Fibroblast of the conjunctiva (primary cell): ENCODE results near the gene NEUROG1.

Source experiments
- DNase-seq: peaks from one replicate; pipeline ENCODE4 v3.0.0-alpha.2; 2010; ENCODE audit warnings: low read depth

The NEUROG1 gene, protein sequence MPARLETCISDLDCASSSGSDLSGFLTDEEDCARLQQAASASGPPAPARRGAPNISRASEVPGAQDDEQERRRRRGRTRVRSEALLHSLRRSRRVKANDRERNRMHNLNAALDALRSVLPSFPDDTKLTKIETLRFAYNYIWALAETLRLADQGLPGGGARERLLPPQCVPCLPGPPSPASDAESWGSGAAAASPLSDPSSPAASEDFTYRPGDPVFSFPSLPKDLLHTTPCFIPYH

GRCh38 chr5:135535820-135536801 lies at the start of gene NEUROG1:
NEUROG1 (minus strand) TSS chr5:135535964; CDS start chr5:135535690, 274 bp downstream.
- no peak for DNase-seq

DNA sequence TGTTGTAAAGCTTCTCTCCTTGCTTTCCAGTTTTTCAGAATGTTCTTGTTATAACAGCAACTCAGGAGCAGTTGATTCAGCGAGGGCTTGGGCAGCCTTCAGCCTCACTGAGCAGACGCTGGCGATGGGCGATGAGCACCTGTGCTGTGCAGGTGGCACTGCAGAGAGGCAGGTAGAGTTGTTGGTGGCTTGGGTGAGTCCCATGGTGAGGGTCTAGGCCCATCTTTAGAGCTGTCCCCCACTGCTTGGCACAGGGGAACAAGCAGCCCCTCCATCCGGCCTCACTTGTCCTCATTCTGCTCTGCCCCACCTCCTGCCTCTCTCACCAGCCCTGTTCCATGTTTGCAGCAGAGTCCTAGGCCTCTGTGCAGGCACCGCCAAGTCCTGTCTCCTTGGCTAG lies 49.2 kb upstream of the NEUROG1 start:
- no peak for DNase-seq

DNA sequence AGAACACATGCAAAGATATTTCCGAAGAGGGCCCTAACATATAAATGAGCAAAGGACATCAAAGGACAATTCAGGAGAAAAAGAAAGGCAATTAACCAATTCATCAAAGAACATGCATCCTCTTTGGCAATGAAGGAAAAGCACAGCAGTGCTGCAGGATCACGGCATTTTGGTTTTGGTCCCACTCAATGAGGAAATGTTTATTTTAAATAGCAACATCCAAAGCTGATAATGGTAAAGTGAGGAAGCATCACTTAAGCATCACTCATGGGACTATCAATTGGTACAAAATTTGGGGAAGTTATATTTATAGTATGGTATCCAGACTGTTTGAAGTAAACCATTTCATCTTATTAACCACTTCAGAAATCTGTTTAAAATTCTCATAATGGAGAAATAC lies 48.5 kb upstream of the NEUROG1 start:
- no peak for DNase-seq

DNA sequence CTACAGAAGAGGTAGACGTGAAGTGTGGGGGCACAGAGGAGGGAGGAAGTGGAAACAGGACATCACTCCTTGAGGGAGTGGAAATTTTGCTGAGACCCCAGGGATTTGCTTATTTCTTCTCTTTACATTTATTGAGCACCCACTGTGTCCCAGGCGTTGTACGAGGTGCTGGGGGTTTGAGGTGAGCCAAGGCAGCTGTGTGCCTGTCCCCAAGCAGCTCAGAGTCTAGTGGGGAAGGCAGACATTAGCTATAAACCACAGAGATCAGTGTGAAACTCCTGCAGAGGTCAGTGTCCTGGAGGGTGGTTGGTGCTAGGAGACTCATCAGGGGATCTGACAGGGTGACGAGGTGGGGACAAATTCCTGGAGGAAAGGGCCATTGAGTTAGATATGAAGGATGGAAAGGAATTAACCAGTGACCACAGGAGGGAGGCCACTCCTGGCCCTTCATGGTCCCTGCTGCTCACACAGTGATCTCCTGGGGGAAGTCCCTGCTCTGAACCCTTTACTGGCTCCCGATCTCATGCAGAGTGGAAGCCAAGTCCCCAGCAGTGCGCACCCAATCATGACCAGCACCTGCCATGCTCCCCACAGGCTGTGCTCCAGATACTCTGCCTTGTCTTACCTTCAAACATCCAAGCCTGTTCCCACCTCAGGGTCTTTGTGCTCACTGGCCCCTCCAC lies 46.5 kb upstream of the NEUROG1 start:
- DNase-seq, result no peak

GRCh38 chr5:135578685-135579341 lies 43.0 kb upstream of the NEUROG1 start, which contains the start of gene CXCL14:
CXCL14 (minus strand) TSS chr5:135578991; CDS start chr5:135578778, 213 bp downstream.
- peak; percentile 12 for DNase-seq

DNA sequence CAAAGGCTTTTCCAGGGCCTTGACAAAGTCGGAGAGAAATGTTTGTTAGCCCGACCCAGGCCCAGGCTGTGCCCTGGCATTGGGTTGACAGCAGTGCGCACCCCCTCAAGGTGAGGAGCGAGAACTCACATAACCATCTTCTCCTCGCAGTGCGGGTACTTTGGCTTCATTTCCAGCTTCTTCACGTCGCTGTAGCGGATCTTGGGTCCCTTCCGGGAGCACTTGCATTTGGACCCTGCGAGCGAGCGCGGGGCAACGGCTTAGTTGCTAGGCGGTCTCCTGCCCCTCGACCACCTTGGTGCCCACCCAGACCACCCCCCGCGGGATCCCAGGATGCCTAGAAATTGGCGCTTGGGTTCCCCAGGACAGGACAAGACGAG lies 42.5 kb upstream of the NEUROG1 start:
- no peak for DNase-seq

- no peak for DNase-seq
Observed at GRCh38 chr5:135577421-135577820, 41.7 kb upstream of the NEUROG1 start.

- no peak for DNase-seq
Observed at GRCh38 chr5:135576075-135576599, 40.4 kb upstream of the NEUROG1 start.

DNA sequence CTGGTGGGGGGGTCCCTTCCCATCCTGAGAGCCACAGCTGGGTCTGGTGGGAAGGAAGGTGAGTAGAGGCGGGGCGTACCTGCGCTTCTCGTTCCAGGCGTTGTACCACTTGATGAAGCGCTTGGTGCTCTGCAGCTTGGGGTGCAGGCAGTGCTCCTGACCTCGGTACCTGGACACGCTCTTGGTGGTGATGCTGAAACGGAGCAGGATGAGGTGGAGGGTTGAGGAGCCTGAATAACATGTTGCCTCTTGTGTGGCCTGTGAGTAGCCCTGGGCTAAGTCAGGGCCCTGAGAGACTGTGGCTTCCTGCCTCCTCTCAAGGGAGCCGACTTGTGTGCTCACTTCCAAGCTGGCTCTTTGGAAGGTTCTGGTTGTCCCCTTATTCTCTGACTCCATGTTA lies 38.7 kb upstream of the NEUROG1 start:
- DNase-seq, result no peak

GRCh38 chr5:135571902-135572301 lies 36.1 kb upstream of the NEUROG1 start:
- DNase-seq, result no peak

DNA sequence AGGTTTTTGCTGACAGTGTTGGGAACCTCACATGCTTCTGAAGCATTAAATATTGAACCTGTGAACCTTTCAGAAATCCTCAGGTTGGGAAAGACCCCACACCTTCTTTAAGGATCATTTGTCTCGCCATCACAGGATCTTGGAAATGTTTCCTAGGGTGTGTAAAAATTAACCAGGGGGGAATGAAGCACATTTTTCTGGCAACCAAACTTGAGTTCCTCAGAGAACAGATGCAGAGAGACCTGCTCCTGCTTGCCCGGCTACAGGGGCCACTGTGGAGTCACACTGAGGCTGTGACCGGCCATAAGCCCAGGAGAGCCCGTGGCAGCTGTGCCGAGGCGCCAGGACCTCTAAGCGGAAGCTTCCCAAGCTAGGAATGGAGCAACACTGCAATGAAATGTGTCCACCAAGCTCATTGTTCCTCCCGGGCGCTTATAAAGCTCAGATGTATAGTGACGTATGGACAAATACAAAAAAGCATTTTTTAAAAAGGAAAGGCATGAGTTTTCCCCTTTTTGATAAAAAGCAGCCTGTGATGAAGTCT lies 35.4 kb upstream of the NEUROG1 start:
- no peak for DNase-seq

DNA sequence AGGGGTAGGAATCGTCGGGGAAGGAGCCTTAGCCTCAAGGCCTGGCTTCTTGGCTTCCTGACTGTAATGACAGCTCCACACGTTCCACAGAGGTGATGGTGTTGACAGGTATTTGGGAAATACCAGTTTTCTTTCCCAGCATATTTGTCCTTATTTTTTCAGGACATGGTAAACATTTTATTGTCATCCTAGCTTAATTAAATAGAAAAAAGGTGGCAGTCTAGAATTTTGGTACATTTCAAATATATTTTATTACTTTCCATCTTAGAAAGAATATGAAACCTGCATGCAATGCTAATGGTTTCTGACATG lies 34.6 kb upstream of the NEUROG1 start:
- DNase-seq, result no peak

DNA sequence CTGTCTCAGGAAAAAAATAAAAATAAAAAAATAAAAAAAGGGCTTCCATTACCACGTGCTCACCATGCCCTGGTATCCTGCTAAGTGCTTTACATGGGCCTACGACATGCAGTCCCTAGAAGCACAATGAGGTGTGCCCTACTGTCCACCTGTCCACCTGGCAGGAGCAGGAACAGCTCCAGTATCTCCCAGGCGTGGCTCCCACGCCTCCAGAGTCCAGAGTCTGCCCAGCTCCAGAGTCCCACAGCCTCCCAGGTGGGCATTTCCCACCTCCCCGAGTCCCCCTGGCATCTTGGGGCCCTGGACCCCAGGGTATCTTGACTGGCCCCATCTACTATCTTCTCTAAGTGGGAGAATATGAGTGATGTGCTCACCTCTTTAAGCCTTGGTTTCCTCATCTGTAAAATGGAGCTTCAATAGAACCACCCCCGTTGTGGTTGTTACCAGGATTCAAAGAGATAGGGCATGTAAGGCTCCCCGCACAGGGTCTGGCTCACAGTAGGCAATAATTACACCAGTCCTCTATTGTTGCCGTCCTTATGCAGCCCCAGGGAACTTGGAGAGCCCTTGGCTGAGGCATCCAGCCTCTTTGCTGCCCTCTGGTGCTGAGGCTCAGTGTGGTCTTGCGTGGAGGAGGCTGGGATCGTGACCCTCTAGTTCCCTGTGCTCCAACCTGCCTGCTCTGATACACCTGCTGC lies 34.1 kb upstream of the NEUROG1 start:
- DNase-seq, result peak; percentile 10

- no peak for DNase-seq
Observed at GRCh38 chr5:135568923-135569360, 33.2 kb upstream of the NEUROG1 start.

DNA sequence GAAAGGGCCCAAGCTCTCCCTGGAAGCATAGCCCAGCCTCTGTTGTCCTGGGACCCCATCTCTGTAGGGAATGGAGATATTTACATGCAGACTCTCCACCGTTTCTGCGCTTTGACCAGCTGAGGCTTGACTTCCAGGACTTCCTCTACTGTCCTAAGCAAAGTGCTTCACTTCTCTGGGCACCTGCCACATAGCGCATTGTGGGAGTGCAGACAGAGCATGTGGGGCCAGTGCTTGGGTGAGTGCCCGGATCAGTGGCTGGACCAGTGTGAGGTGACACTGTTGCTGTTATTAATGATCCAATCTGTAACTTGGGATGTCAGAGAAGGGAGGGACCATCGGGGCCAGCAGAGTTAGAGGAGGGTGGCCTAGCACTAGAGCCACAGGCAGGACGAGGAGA lies 32.5 kb upstream of the NEUROG1 start:
- no peak for DNase-seq

DNA sequence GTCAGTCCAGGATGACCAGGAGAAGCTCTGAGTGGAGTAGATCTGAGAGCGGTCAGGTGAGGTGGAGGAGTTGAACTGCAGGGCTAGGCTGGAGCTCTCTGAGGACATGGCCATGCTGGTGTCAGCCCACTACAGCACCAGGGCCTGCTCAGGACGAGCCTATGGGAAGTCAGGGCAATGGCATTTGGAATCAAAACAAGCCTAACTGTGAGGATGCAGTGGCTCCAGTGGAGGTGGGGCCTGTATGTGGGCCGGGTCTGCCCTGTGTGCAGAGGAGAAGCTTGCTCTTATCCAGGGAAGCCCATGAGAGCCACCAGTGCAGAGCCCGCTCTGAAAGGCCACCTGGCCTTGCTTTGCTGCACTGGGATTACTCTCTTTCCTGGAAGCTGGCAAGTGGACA lies 31.9 kb upstream of the NEUROG1 start:
- DNase-seq, result no peak

- no peak for DNase-seq
Observed at GRCh38 chr5:135566422-135567400, 30.9 kb upstream of the NEUROG1 start.

GRCh38 chr5:135565725-135566421 lies 30.1 kb upstream of the NEUROG1 start:
- peak; percentile 26 for DNase-seq

- DNase-seq, result no peak
Observed at GRCh38 chr5:135565266-135565665, 29.5 kb upstream of the NEUROG1 start.
